Loucy (cell line): ENCODE results near the gene ETV3L.

Source experiments
- H2AFZ ChIP-seq: fragments of 200-600 bp; sonication (generic); 2 replicates; pipeline ENCODE4 v1.6.0; 2016; ENCODE audit warnings: antibody characterized with exemption, mild to moderate bottlenecking, low read length, moderate library complexity
- H3F3A ChIP-seq: fragments of 200-600 bp; 2 replicates; pipeline ENCODE4 v1.6.0; 2016; ENCODE audit warnings: antibody characterized with exemption, low read depth, mild to moderate bottlenecking
- H3K27me3 ChIP-seq: fragments of 200-600 bp; sonication (generic); 2 replicates; pipeline ENCODE4 v1.6.1; 2014; ENCODE audit warnings: low read length, mild to moderate bottlenecking; ENCODE audit not compliant: insufficient read depth, poor library complexity, severe bottlenecking
- H3K36me3 ChIP-seq: fragments of 200-600 bp; sonication (generic); 2 replicates; pipeline ENCODE4 v1.6.1; 2016; ENCODE audit warnings: low read length; ENCODE audit not compliant: insufficient read depth
- H3K4me1 ChIP-seq: fragments of 200-600 bp; sonication (generic); 2 replicates; pipeline ENCODE4 v1.5.1; 2014; ENCODE audit warnings: low read length, mild to moderate bottlenecking; ENCODE audit not compliant: insufficient read depth, poor library complexity, severe bottlenecking
- H3K4me2 ChIP-seq: fragments of 200-600 bp; sonication (generic); 2 replicates; pipeline ENCODE4 v1.6.0; 2014; ENCODE audit warnings: antibody characterized with exemption, low read length, low read depth, mild to moderate bottlenecking; ENCODE audit not compliant: poor library complexity, severe bottlenecking
- H3K4me3 ChIP-seq: fragments of 200-600 bp; sonication (generic); 2 replicates; pipeline ENCODE4 v1.5.1; 2014; ENCODE audit warnings: low read length, mild to moderate bottlenecking, mixed read lengths; ENCODE audit not compliant: poor library complexity, severe bottlenecking
- H3K79me2 ChIP-seq: fragments of 200-600 bp; sonication (generic); 2 replicates; pipeline ENCODE4 v1.6.1; 2014; ENCODE audit warnings: low read length; ENCODE audit not compliant: insufficient read depth
- H3K9ac ChIP-seq: fragments of 200-600 bp; sonication (generic); 2 replicates; pipeline ENCODE4 v1.6.0; 2014; ENCODE audit warnings: mild to moderate bottlenecking, low read depth, low read length, moderate library complexity; ENCODE audit not compliant: poor library complexity, severe bottlenecking
- H3K9me2 ChIP-seq: fragments of 200-600 bp; sonication (generic); replicated peaks from 2 replicates; pipeline ENCODE4 v1.6.1; 2016; ENCODE audit warnings: low read depth, low read length, mixed read lengths
- H3K9me3 ChIP-seq: fragments of 200-600 bp; sonication (generic); 2 replicates; pipeline ENCODE4 v1.6.1; 2014; ENCODE audit warnings: mild to moderate bottlenecking, antibody characterized with exemption, low read length, low read depth; ENCODE audit not compliant: insufficient read depth
- H4K20me1 ChIP-seq: fragments of 200-600 bp; sonication (generic); 2 replicates; pipeline ENCODE4 v1.6.0; 2014; ENCODE audit warnings: antibody characterized with exemption, low read length, mild to moderate bottlenecking; ENCODE audit not compliant: insufficient read depth, poor library complexity, severe bottlenecking
- CTCF ChIP-seq: fragments of 200-600 bp; sonication (generic); conservative IDR thresholded peaks from 2 replicates; pipeline ENCODE4 v1.5.1; 2014; ENCODE audit warnings: mild to moderate bottlenecking, antibody characterized with exemption, low read length
- EZH2phosphoT487 ChIP-seq: fragments of 200-600 bp; IDR thresholded peaks from 2 replicates; pipeline ENCODE4 v1.6.1; 2018; ENCODE audit warnings: antibody characterized with exemption, mild to moderate bottlenecking, moderate library complexity, borderline replicate concordance

ETV3L gene

GRCh38 chr1:157086299-157086698, 13.3 kb downstream of the ETV3L start:
- Histone ChIP-seq H4K20me1 (no peaks in the 10 kb centered on the region), H3K9me2 (no peaks in the 10 kb centered on the region), H3K79me2 (no peaks in the 10 kb centered on the region), H3K9me3 (no peaks in the 10 kb centered on the region), H3K4me1 (no peaks in the 10 kb centered on the region), H3K9ac (no peak overlapping the region), H2AFZ (no peak overlapping the region), H3F3A (no peaks in the 10 kb centered on the region), H3K4me3 (no peak overlapping the region), H3K27me3 (no peaks in the 10 kb centered on the region), H3K4me2 (no peak overlapping the region), H3K36me3 (no peaks in the 10 kb centered on the region)
- TF ChIP-seq CTCF (no peak), EZH2phosphoT487 (no peak)

DNA sequence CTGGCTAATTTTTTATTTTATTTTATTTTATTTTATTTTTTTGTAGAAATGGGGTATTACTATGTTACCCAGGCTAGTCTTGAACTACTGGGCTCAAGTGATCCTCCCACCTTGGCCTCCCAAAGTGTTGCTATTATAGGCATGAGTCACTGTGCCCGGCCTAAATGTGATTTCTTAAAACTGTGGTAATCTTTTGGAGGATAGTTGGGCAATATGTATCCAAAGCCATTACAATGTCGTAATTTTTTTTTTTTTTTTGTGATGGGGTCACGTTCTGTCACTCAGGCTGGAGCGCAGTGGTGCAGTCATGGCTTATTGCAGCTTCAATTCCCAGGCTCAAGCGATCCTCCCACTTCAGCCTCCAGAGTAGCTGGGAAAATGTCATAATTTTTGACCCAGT, 14.2 kb downstream of the ETV3L start:
- Histone ChIP-seq H3F3A (no peaks in the 10 kb centered on the region), H3K9me2 (no peaks in the 10 kb centered on the region), H3K36me3 (no peaks in the 10 kb centered on the region), H4K20me1 (no peaks in the 10 kb centered on the region), H3K4me1 (no peaks in the 10 kb centered on the region), H3K27me3 (no peaks in the 10 kb centered on the region), H3K9ac (no peak overlapping the region), H3K4me2 (no peak overlapping the region), H3K79me2 (no peaks in the 10 kb centered on the region), H2AFZ (no peak overlapping the region), H3K9me3 (no peaks in the 10 kb centered on the region), H3K4me3 (no peak overlapping the region)
- TF ChIP-seq CTCF (no peak), EZH2phosphoT487 (no peak)

DNA sequence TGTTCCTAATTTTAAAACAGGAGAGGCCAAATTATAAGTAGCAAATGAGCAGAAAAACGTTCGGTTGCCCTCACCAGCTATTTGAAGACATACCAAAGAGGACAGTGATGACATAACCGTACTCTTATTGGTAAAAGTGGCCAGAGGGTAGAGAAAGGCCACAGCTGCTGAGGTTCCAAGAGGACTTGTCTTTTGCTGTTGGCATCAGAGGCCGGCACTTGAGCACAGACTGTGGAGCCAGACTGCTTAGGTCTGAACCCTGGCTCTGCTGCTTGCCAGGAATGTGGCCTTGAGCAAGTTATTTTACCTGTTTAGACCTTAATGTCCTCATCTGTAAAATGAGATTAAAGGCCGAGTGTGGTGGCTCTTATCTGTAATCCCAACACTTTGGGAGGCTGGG, 14.9 kb downstream of the ETV3L start:
- H3K4me3 ChIP-seq = no peak overlapping the region
- H3K9me3 ChIP-seq = no peaks in the 10 kb centered on the region
- no peak overlapping the region for H2AFZ ChIP-seq
- H3F3A ChIP-seq = no peaks in the 10 kb centered on the region
- no peaks in the 10 kb centered on the region for H3K27me3 ChIP-seq
- no peaks in the 10 kb centered on the region for H3K9me2 ChIP-seq
- H3K4me2 ChIP-seq = no peak overlapping the region
- no peaks in the 10 kb centered on the region for H3K4me1 ChIP-seq
- no peaks in the 10 kb centered on the region for H3K79me2 ChIP-seq
- H3K36me3 ChIP-seq = no peaks in the 10 kb centered on the region
- TF ChIP-seq EZH2phosphoT487 (no peak), CTCF (no peak)
- no peaks in the 10 kb centered on the region for H4K20me1 ChIP-seq
- no peak overlapping the region for H3K9ac ChIP-seq
